Measurements from ENCODE around the gene TLR8. TPM values are rescaled to one million over a fixed set of nuclear protein-coding genes. Genes with fewer than 3 reads are reported as not detected.

The TLR8 gene
- total and polyA plus RNA-seq, 10 of the 15 experiments (the other 5 are each of a cell fraction or from before 2014, with no cell fraction given), result 0.04 TPM; not detected in 9

DNA sequence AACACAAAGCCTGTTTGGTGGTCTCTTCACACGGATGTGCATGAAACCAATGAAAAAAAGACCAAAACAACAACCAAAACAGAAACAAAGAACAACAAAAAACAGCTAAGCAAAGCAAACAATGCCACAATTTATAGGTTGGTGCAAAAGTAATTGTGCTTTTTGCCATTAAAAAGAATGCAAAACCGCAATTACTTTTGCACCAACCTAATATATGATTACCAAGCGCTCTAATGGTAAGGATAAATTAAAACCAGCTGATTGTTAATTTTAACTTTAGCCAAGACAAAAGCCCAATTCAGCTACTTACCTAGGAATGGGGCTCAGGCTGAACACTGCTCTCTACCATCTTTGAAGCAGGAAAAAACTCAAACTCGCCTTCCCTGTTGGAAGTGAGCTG, 39.1 kb downstream of the TLR8 start:
- no peak overlapping the region for H3K9ac ChIP-seq (ENCODE audit: control insufficient read depth, insufficient read depth, low read length)
- H3K79me2 ChIP-seq (ENCODE audit: control insufficient read depth, insufficient read depth, low read length), result peaks cover 17% of the 10 kb centered on the region
- H3K27ac ChIP-seq (ENCODE audit: control insufficient read depth, insufficient read depth), result no peak overlapping the region
- ChIA-PET POLR2A (interaction anchor here (0.7 to 3.6 kb wide), 3 partner anchors 59 to 542 kb away, joined by 3 to 22 read pairs (median 15); no protein-coding TSS in a partner anchor), SMC1A (ENCODE audit: uncharacterized antibody, unreplicated experiment) (interaction anchor here (1.0 to 18.8 kb wide), 23 partner anchors 13 to 566 kb away, joined by 3 to 632 read pairs (median 10); partner anchors contain the start of gene TMSB4X), RAD21 (ENCODE audit: unreplicated experiment) (interaction anchor here (2.1 to 15.5 kb wide), 8 partner anchors 30 to 545 kb away, joined by 11 to 549 read pairs (median 82); partner anchors contain the start of gene TMSB4X), CTCF (interaction anchor here (0.9 to 7.7 kb wide), 26 partner anchors 11 to 562 kb away, joined by 3 to 312 read pairs (median 12); no protein-coding TSS in a partner anchor)
- H3K9me3 ChIP-seq (replicated peaks; ENCODE audit: control insufficient read depth, insufficient read depth, low read length), result no peaks in the 10 kb centered on the region
- H2AFZ ChIP-seq (ENCODE audit: control insufficient read depth, low read depth, low read length), result no peak overlapping the region
- WGBS (ENCODE audit: insufficient coverage, insufficient replicate concordance, low lambda C conversion rate, missing lambda C conversion rate), result 40% methylated on average over 4 of the region's 4 CpGs
- FAIRE-seq (no peak), DNase-seq (ENCODE audit: low read depth, low spot score) (no peak), ATAC-seq (no peak)
- H3K4me2 ChIP-seq (ENCODE audit: control insufficient read depth, insufficient read depth), result no peak overlapping the region
- H3K4me3 ChIP-seq, result no peak overlapping the region
- in situ Hi-C loops (cut with MboI), result loop anchor here (5.0 kb wide), 2 partner anchors 57 to 532 kb away; no protein-coding TSS in a partner anchor
- TF ChIP-seq ZNF384 (IDR thresholded peaks at IDR 0.05; ENCODE audit: borderline replicate concordance, low read depth, low read length), result no peak
- TF ChIP-seq, protein P1, sequence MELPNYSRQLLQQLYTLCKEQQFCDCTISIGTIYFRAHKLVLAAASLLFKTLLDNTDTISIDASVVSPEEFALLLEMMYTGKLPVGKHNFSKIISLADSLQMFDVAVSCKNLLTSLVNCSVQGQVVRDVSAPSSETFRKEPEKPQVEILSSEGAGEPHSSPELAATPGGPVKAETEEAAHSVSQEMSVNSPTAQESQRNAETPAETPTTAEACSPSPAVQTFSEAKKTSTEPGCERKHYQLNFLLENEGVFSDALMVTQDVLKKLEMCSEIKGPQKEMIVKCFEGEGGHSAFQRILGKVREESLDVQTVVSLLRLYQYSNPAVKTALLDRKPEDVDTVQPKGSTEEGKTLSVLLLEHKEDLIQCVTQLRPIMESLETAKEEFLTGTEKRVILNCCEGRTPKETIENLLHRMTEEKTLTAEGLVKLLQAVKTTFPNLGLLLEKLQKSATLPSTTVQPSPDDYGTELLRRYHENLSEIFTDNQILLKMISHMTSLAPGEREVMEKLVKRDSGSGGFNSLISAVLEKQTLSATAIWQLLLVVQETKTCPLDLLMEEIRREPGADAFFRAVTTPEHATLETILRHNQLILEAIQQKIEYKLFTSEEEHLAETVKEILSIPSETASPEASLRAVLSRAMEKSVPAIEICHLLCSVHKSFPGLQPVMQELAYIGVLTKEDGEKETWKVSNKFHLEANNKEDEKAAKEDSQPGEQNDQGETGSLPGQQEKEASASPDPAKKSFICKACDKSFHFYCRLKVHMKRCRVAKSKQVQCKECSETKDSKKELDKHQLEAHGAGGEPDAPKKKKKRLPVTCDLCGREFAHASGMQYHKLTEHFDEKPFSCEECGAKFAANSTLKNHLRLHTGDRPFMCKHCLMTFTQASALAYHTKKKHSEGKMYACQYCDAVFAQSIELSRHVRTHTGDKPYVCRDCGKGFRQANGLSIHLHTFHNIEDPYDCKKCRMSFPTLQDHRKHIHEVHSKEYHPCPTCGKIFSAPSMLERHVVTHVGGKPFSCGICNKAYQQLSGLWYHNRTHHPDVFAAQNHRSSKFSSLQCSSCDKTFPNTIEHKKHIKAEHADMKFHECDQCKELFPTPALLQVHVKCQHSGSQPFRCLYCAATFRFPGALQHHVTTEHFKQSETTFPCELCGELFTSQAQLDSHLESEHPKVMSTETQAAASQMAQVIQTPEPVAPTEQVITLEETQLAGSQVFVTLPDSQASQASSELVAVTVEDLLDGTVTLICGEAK (IDR thresholded peaks at IDR 0.05; ENCODE audit: borderline replicate concordance), result 0 out of 2 replicates have a peak, but pooled peaks have one; percentile 46
- no peaks in the 10 kb centered on the region for H3K27me3 ChIP-seq (replicated peaks in 1 of 2; ENCODE audit: control insufficient read depth in 2 of 2, insufficient read depth in 2 of 2, low read length in 1 of 2)
- no peaks in the 10 kb centered on the region for H3K36me3 ChIP-seq (ENCODE audit: control insufficient read depth in 2 of 2, insufficient read depth in 2 of 2, low read length in 1 of 2)
- peaks cover 33% of the 10 kb centered on the region for H3K4me1 ChIP-seq (ENCODE audit: control insufficient read depth, insufficient read depth, low read length)
- intact Hi-C loops (cut with micrococcal nuclease; ENCODE audit: unreplicated experiment), result loop anchor here (5.0 to 10.0 kb wide), 3 partner anchors 133 to 719 kb away; no protein-coding TSS in a partner anchor
- BruUV-seq (replicated peaks), result no TSS peak
- no peaks in the 10 kb centered on the region for H4K20me1 ChIP-seq (ENCODE audit: control insufficient read depth, insufficient read depth)
